NAMALWA (cell line): ENCODE data around the gene ACAP3.
A peak's percentile ranks its signal among the peaks of the same experiment; 100 is the strongest.

Source experiments
- DNase-seq: peaks from one replicate; pipeline ENCODE4 v3.0.0-alpha.2; 2015; ENCODE audit warnings: low spot score

ACAP3 gene

GRCh38 chr1:1300352-1300739 is 7.4 kb downstream of the ACAP3 start:
- no peak for DNase-seq

- peak; percentile 77 for DNase-seq
These were observed 7.9 kb downstream of the ACAP3 start for GRCh38 chr1:1299686-1300351.

- DNase-seq = peak; percentile 51
These were observed 8.7 kb downstream of the ACAP3 start for GRCh38 chr1:1298861-1299685.

- no peak for DNase-seq
These were observed 9.8 kb downstream of the ACAP3 start for GRCh38 chr1:1297802-1298424.

GRCh38 chr1:1296070-1297061 is 11.4 kb downstream of the ACAP3 start:
- DNase-seq = no peak

GRCh38 chr1:1295154-1295923 is 12.4 kb downstream of the ACAP3 start:
- DNase-seq = no peak

- DNase-seq = no peak
These were observed 13.4 kb downstream of the ACAP3 start for GRCh38 chr1:1294250-1294890.

- no peak for DNase-seq
These were observed 14.2 kb downstream of the ACAP3 start for GRCh38 chr1:1293263-1294249.

GRCh38 chr1:1292851-1293250 is 14.9 kb downstream of the ACAP3 start:
- no peak for DNase-seq

GRCh38 chr1:1292442-1292779 is 15.3 kb downstream of the ACAP3 start:
- no peak for DNase-seq

- peak; percentile 78 for DNase-seq
These were observed 15.9 kb downstream of the ACAP3 start for GRCh38 chr1:1291548-1292441.

GRCh38 chr1:1291023-1291528 is 16.7 kb downstream of the ACAP3 start:
- no peak for DNase-seq

- DNase-seq = peak; percentile 76
These were observed 17.4 kb downstream of the ACAP3 start for GRCh38 chr1:1290238-1290731.

- DNase-seq = no peak
These were observed 20.2 kb downstream of the ACAP3 start for GRCh38 chr1:1287288-1288110.

GRCh38 chr1:1286313-1287261 is 21.1 kb downstream of the ACAP3 start:
- no peak for DNase-seq
